GM21390 (cell line): Measurements from ENCODE around the gene BST1.
A peak's percentile ranks its signal among the peaks of the same experiment; 100 is the strongest.
"Not testable (repeated sequence)": the region's sequence is repeated elsewhere in the genome, so short reads cannot be mapped to it uniquely, and the experiment has no call there.

Experiments
- ATAC-seq: cut with Tn5 transposase; IDR thresholded peaks from one replicate; pipeline ENCODE4 v1.9.1; 2021; ENCODE audit not compliant: unreplicated experiment

Gene BST1

DNA sequence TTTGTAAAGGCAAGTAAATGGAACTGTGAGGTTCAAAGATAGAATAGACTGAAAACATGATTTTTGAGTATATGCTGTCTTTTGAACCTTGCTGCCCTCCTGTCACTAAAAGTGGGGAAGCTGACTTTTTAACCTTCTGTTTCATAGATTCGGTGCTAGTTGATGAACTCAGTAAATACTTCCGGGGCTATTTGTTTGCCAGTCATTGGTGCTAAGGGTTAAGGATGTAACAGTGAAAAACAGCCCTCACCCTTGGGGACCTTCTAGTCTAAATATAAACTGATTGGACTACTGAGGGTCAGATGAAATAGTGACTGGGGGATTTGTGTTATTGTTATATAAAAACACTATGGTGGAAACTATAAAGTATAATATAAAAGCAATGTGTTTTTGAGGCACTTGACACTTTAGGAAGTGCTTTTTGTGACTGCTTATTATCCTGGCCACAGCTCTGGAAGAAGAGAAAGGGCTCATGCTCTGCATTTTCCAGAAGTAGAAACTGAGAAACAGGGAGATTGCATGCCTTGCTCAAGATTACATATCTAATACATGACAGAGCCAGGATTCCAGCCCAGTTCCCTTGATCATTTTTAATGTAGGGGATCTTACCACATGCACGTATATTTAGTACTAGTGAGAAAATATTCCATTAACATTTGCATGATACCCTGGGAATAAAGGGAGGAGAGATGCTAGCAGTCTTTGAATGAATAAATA lies 3.9 kb downstream of the BST1 start:
- ATAC-seq: no peak

- ATAC-seq: no peak
These were observed 4.5 kb downstream of the BST1 start for GRCh38 chr4:15707363-15707715.

- no peak for ATAC-seq
These were observed 8.9 kb downstream of the BST1 start for GRCh38 chr4:15711762-15712161.

- no peak for ATAC-seq
These were observed 9.3 kb downstream of the BST1 start for GRCh38 chr4:15712214-15712613.

GRCh38 chr4:15714141-15714540 lies 11.3 kb downstream of the BST1 start:
- ATAC-seq: no peak

- no peak for ATAC-seq
These were observed 12.0 kb downstream of the BST1 start for GRCh38 chr4:15714646-15715435.

DNA sequence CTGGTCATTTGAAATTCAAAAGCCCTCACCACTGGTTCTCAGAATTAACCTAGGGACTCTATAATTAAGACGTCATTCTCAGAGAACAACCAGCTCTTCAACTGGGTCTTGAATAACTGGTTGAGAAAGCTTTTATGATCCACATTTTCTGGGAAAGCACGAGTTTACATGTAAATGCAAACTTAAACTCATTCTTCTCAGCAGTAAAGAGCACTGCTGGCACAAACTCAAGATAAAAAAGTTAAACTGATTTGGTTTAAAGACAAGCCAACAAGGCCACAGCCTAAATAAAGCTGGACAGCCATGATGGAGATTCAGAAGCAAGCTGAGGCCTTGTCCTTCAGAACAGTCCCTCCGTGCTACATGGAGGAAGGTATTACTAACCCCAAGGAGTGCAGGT lies 13.2 kb downstream of the BST1 start:
- no peak for ATAC-seq

GRCh38 chr4:15717086-15717485 lies 14.2 kb downstream of the BST1 start:
- no peak for ATAC-seq

GRCh38 chr4:15717657-15718416 lies 15.0 kb downstream of the BST1 start:
- no peak for ATAC-seq

GRCh38 chr4:15718465-15718864 lies 15.6 kb downstream of the BST1 start:
- ATAC-seq: no peak

DNA sequence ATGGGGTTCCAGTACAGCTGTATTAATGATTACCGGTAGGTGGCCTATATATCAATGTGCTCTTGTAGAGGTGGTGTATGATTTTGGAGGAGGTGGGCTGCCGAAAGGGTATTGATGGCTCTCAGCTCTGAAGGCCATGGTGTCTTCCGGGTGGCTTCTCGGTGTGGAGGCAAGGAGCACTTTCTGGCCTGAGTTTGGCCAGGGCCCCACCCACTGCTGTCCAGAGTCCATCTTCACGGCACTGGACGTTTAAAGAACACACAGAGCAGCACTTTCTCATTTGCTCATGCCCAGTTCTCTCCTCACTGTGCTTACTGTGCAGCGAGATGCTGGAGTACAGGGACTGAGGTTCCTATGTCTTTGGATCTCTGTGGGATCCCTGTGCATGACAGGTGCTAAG lies 16.1 kb downstream of the BST1 start:
- ATAC-seq: no peak

- no peak for ATAC-seq
These were observed 16.6 kb downstream of the BST1 start for GRCh38 chr4:15719506-15719905.

GRCh38 chr4:15720851-15721250 lies 18.0 kb downstream of the BST1 start:
- ATAC-seq: no peak

GRCh38 chr4:15725608-15726007 lies 22.7 kb downstream of the BST1 start:
- no peak for ATAC-seq

- ATAC-seq: peak; percentile 73
These were observed 27.2 kb downstream of the BST1 start for GRCh38 chr4:15729910-15730533.

- not testable (repeated sequence) for ATAC-seq
These were observed 30.2 kb downstream of the BST1 start for GRCh38 chr4:15733061-15733460.

- no peak for ATAC-seq
These were observed 32.7 kb downstream of the BST1 start for GRCh38 chr4:15735536-15735935.

- no peak for ATAC-seq
These were observed 33.7 kb downstream of the BST1 start for GRCh38 chr4:15736514-15737050.

DNA sequence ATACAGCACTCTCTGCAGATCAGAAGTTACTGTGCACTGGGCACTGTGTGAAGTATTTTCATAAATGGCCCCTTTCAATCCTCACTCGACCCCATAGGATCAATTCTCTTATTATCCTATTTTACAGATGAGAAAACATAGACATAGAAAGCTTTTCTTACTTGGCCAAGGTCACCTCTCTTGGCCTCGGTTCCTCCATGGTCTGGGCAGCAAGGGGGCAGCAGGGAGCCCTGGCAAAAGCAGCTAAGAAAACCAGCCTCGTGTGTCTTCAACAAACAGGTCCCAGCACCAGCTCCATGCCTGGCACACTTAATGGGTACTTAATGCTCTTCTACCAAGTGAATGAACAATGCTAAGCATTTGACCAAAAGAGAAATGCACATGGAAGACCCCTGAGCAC lies 34.4 kb downstream of the BST1 start:
- ATAC-seq: no peak

- no peak for ATAC-seq
These were observed 36.0 kb downstream of the BST1 start for GRCh38 chr4:15738877-15739276.

DNA sequence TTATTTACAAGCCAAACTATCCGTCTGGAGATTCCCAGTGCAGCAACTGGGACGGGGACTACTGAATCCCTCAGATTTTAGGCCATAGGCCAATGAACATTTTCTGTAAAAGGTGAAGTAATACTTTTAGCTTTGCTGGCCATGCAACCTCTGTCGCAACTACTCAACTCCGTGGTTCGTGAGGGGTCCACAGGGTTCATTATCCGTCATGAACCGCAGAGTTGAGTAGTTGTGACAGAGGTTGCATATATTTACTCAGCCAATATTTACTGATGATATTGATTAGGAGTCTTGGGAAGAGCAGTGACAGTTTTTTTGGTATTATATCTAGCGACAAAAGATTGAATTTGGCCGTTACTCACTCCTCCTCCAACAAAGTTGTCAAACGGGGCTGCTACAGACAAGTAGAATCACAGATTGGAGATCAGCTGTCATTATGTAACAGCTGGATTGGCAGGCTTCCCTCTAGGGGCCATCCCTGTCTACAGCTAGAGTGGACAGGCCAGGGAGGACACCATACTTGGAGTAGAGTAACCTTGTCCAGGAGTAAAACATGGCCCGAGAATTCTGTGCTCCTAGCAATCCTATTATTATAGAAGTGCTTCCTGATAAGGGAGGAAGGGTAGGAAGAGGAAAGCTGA lies 38.0 kb downstream of the BST1 start:
- no peak for ATAC-seq
